ENCODE measurements around the gene HES7. TPM values are rescaled to one million over a fixed set of nuclear protein-coding genes. Genes with fewer than 3 reads are reported as not detected.

The HES7 gene
- total and polyA plus RNA-seq, 7 donors: 0.16 TPM; not detected in 6

DNA sequence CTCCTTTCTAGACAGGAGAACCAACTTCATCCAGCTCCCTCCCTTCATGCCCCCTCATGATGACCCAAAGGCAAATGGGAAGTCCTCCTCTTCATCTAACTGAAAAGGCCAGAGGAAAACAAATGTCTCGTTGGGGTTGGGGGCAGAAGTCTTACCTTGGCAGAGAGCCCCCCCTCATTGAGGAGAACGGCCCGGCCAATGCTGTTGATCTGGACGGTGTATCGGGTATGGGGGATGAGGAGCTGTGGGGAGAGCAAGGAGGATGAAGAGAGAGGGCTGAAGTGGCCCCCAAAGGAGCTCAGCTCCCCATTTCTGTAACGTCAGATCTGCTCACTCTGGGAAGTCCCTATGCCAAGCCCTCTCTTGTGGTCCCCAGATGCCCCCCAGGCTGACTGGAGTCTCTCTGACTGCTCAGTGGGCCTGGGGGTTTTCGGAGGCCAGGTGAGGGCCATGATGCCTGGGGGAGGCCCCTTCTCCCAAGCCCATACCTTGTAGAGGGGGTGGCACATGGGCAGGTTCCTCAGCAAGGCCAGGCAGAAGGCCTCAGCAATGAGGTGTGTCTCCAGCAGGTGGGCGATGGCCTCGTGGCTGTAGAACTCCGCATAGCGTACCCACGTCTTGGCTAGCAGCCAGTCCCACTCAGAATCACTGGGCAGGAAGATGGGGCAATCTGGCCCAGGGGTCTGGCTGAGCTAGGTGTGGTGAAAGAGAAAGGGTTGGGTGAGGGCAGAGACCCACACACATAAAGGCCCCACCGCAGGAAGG lies 47.2 kb downstream of the HES7 start:
- no peak for DNase-seq
- H3K9me3 ChIP-seq: no peaks in the 10 kb centered on the region
- peaks cover 22 to 97% (median 84%) of the 10 kb centered on the region in 3 donors for H3K27me3 ChIP-seq
- no peak overlapping the region for H3K4me3 ChIP-seq
- no peak overlapping the region for H3K27ac ChIP-seq
- peaks cover 0 to 35% (median 27%) of the 10 kb centered on the region in 4 donors for H3K4me1 ChIP-seq
- WGBS, 2 donors: 89 to 90% methylated on average over 13 of the region's 13 CpGs
- no peaks in the 10 kb centered on the region for H3K36me3 ChIP-seq
- intact Hi-C loops (cut with DNase I): loop anchor here (10.0 kb wide), 1 partner anchor 228 kb away; no protein-coding TSS in a partner anchor
- TF ChIP-seq EP300 (IDR thresholded peaks at IDR 0.05): no peak
- TF ChIP-seq, protein P1, sequence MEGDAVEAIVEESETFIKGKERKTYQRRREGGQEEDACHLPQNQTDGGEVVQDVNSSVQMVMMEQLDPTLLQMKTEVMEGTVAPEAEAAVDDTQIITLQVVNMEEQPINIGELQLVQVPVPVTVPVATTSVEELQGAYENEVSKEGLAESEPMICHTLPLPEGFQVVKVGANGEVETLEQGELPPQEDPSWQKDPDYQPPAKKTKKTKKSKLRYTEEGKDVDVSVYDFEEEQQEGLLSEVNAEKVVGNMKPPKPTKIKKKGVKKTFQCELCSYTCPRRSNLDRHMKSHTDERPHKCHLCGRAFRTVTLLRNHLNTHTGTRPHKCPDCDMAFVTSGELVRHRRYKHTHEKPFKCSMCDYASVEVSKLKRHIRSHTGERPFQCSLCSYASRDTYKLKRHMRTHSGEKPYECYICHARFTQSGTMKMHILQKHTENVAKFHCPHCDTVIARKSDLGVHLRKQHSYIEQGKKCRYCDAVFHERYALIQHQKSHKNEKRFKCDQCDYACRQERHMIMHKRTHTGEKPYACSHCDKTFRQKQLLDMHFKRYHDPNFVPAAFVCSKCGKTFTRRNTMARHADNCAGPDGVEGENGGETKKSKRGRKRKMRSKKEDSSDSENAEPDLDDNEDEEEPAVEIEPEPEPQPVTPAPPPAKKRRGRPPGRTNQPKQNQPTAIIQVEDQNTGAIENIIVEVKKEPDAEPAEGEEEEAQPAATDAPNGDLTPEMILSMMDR (IDR thresholded peaks at IDR 0.05): no peak
- TF ChIP-seq POLR2A (IDR thresholded peaks at IDR 0.05): no peak

DNA sequence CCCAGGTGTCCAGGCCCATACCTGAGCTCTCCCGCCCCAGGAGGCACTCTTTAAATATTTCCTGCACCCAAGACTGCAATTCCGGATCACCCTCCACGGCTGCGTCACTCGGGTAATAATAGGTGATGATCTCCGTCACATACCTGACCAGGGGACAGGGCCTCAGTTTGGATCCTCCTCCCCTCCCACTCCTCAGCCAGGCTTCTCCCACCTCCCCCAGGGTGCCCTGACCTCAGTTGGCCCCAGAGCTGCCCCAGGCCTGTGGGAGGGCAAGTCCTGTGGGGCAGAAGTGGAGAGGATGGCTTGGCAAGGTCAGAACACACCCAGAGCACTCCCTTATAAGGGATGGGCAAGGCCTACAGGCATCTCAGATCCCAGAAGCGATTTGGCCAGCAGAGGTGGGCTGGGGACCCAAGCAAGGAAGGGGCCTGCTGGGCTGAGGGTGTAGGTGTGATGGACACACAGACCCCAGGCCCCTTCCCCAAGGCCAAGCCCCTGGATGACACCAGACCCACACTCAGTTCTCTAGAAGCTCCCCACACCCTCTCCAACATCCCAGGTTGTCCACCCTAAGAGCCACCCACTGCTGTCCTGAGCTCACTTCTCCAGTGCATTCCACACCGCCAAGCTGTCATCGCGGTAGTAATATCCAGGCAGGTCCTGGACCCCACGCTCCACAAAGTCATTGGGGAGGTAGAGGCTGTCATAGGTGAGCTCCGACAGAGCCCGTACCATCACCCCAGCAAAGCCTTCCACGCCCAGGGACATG lies 48.1 kb downstream of the HES7 start:
- H3K36me3 ChIP-seq: no peaks in the 10 kb centered on the region
- no peak overlapping the region for H3K4me3 ChIP-seq
- intact Hi-C loops (cut with DNase I): loop anchor here (10.0 kb wide), 1 partner anchor 229 kb away; no protein-coding TSS in a partner anchor
- H3K27me3 ChIP-seq: peaks cover 22 to 96% (median 84%) of the 10 kb centered on the region in 3 donors
- TF ChIP-seq, protein P1 (IDR thresholded peaks at IDR 0.05): no peak
- TF ChIP-seq EP300 (IDR thresholded peaks at IDR 0.05) (no peak), POLR2AphosphoS5 (IDR thresholded peaks at IDR 0.05) (no peak), POLR2A (IDR thresholded peaks at IDR 0.05) (no peak)
- H3K27ac ChIP-seq: no peak overlapping the region
- H3K9me3 ChIP-seq: no peaks in the 10 kb centered on the region
- H3K4me1 ChIP-seq: peaks cover 0 to 35% (median 27%) of the 10 kb centered on the region in 4 donors
- 93 to 95% methylated on average over 14 of the region's 14 CpGs for WGBS, 2 donors
- no peak for DNase-seq

DNA sequence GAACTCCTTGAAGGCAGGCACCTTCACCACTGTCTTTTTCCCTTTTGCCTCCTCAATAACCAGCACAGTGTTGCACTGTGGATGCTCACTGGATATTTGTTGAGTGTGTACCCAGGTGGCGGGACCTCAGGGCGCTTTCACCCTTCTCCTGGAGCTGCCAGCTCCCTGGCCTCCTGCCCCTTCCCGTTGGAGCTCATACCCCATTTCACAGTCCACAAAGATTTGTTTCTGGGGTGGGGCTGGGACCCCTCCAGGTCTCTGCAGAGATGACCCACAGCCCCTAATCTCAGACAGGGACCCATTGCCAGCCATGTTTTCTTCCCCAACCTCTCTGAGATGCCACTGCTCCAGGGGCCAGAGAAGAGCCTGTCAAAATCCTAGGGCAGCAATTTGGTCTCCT lies 48.8 kb downstream of the HES7 start:
- intact Hi-C loops (cut with DNase I): loop anchor here (10.0 kb wide), 1 partner anchor 230 kb away; no protein-coding TSS in a partner anchor
- Histone ChIP-seq H3K27ac (no peak overlapping the region), H3K4me1 (peaks cover 0 to 31% (median 26%) of the 10 kb centered on the region in 4 donors), H3K27me3 (peaks cover 22 to 95% (median 83%) of the 10 kb centered on the region in 3 donors), H3K36me3 (no peaks in the 10 kb centered on the region), H3K9me3 (no peaks in the 10 kb centered on the region), H3K4me3 (no peak overlapping the region)
- 91 to 93% methylated on average over 3 of the region's 3 CpGs for WGBS, 2 donors
- TF ChIP-seq, protein P1 (IDR thresholded peaks at IDR 0.05): no peak
- no peak for TF ChIP-seq POLR2A (IDR thresholded peaks at IDR 0.05)
- TF ChIP-seq POLR2AphosphoS5 (IDR thresholded peaks at IDR 0.05): no peak
- DNase-seq: peak; percentile 53

DNA sequence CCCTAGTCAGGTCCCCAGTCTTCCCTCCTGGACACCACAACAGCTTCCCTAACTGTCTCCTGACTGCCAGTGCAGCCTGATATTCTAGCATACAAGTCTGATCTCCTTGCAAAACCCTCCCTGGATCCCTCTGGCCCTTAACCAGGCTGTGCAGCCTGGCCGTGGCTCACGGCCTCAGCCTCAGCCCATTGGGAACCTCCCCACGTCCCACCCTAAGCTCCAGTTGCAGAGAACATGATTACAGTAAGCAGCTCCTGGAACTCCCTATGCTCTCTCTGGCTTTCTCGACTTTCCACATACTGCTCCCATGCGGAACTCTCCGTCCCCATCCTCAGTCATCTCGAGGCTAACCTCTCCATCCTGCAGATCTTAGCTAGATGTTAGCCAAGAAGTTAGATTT lies 49.4 kb downstream of the HES7 start:
- intact Hi-C loops (cut with DNase I): loop anchor here (10.0 kb wide), 1 partner anchor 230 kb away; no protein-coding TSS in a partner anchor
- H3K9me3 ChIP-seq: no peaks in the 10 kb centered on the region
- no peak overlapping the region for H3K27ac ChIP-seq
- H3K4me1 ChIP-seq: peaks cover 0 to 26% (median 22%) of the 10 kb centered on the region in 4 donors
- peak; percentile 20 for DNase-seq
- H3K4me3 ChIP-seq: no peak overlapping the region
- H3K27me3 ChIP-seq: peaks cover 21 to 93% (median 82%) of the 10 kb centered on the region in 3 donors
- WGBS, 2 donors: 70 to 85% methylated on average over 7 of the region's 7 CpGs
- no peaks in the 10 kb centered on the region for H3K36me3 ChIP-seq
- TF ChIP-seq POLR2AphosphoS5 (IDR thresholded peaks at IDR 0.05) (no peak), POLR2A (IDR thresholded peaks at IDR 0.05) (no peak), EP300 (IDR thresholded peaks at IDR 0.05) (no peak)
- TF ChIP-seq, protein P1 (IDR thresholded peaks at IDR 0.05): no peak

Data from sigmoid colon (tissue), 7 donors.